Activated T-helper 9 cell treated with anti-CD3 and anti-CD28 coated beads, Interleukin-2, amount 50 U/mL, for 16 hours (primary cell): ENCODE results near the gene RLN1.
"Not testable (repeated sequence)": the region's sequence is repeated elsewhere in the genome, so short reads cannot be mapped to it uniquely, and the experiment has no call there.

Experiments used
- DNase-seq: peaks from one replicate; pipeline ENCODE4 v3.0.0-alpha.2; 2020; ENCODE audit warnings: low read depth

RLN1 gene

DNA sequence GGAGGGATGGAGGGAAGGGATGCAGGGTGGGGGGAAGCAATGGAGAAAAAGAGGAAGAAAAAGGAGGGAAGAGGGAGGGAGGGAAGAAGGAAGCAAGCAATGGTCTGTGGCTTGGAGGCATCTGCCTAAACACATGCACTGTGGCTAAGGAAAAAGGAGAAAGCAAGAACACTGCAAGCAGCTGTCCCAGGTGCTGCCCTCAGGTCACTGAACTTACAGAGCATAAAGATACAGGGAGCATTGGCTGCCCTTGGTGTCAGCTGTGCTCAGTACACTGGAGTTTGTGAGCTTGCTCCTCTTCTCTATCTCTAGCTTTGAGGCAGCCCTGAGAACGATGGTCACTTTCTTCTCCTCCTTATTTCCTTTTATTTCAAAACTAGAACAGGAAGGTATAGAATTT, 18.1 kb downstream of the RLN1 start:
- not testable (repeated sequence) for DNase-seq

DNA sequence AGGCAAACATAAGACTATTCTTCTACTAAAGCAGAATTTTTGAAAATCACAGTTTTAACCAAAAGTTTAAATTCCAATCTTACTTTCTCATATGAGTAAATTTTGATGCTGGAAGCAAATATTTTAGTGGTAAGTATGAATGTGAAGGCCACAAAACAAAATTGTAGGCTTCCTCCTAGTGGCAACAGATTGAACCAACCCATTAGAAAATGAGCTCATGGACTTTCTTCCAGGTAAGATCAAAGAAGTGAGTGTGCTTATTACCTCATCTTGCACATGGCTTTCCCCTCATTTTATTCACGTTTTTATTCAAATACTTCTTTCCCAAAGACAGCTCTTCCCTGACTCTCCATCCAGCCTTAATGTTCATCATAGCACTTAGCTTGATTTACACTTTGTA, 18.6 kb downstream of the RLN1 start:
- no peak for DNase-seq

DNA sequence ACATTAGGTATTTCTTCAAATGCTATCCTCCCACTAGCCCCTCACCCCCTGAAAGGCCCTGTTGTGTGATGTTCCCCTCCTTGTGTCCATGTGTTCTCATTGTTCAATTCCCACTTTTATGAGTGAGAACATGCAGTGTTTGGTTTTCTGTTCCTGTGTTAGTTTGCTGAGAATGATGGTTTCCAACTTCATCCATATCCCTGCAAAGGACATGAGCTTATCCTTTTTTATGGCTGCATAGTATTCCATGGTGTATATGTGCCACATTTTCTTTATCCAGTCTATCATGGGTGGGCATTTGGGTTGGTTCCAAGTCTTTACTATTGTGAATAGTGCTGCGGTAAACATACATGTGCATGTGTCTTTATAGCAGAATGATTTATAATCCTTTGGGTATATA, 23.3 kb downstream of the RLN1 start:
- not testable (repeated sequence) for DNase-seq

DNA sequence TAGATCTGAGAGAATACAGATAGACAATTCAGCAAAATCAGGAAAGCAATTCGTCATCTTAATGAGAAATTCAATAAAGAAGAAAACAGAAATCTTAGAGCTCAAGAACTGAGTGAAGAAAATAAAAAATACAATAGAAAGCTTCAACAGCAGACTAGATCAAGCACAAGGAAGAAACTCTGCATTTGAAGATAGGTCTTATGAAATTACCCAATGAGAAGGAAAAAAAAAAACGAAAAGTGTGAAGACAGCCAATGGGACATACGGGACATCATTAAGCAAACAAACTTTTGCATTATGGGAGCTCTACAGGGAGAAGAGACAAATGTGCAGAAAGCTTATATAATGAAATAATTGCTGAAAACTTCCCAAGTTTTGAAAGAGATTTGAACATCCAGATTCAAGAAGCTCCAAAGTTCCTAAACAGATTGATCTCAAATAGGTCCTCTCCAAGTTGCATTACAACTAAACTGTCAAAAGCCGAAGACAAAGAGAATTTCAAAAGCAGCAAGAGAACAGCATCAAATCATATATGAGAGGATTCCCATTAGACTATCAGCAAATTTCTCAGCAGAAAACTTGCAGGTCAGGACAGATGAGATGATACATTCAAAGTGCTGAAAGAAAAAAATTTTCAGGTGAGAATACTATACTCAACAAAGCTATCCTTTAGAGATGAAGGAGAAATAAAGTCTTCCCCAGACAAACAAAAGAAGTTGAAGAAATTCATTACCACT, 24.3 kb downstream of the RLN1 start:
- no peak for DNase-seq

DNA sequence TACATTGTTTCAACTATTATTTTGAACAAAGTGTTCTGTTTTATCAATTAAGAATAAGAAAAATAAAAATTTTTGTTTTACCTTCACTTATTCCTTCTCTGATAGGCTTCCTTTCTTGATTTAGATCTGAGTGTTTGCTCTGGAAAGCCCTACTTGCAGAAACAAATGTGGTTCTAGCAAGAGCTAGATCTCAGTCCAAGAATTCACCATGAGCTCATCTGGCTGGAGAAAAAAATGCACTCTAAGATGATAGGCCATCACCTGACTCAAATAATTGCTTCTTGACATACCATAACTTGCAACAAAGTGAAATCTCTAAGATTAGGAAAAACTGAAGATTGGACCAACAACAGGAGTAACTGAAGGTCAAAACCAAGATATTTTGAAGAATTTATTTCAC, 28.8 kb downstream of the RLN1 start:
- no peak for DNase-seq

DNA sequence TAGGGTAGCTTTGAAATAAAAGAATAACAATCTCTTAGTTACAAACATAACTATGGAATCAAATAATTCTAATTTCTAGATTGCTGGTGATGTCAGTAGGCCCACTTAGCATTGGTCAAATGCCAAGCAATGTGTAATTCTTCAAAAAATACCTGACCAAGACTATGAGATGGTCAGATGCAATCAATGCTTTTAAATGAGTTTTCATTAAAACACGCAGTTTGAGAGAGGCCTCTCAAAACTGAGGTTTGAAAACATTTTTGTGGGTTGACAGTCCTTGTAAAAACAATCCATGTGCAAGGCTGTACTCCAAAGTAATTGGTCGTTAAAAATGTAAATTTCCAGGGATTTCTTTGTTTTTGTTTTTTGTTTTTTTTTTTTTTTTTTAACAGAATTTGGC, 33.9 kb downstream of the RLN1 start:
- no peak for DNase-seq

DNA sequence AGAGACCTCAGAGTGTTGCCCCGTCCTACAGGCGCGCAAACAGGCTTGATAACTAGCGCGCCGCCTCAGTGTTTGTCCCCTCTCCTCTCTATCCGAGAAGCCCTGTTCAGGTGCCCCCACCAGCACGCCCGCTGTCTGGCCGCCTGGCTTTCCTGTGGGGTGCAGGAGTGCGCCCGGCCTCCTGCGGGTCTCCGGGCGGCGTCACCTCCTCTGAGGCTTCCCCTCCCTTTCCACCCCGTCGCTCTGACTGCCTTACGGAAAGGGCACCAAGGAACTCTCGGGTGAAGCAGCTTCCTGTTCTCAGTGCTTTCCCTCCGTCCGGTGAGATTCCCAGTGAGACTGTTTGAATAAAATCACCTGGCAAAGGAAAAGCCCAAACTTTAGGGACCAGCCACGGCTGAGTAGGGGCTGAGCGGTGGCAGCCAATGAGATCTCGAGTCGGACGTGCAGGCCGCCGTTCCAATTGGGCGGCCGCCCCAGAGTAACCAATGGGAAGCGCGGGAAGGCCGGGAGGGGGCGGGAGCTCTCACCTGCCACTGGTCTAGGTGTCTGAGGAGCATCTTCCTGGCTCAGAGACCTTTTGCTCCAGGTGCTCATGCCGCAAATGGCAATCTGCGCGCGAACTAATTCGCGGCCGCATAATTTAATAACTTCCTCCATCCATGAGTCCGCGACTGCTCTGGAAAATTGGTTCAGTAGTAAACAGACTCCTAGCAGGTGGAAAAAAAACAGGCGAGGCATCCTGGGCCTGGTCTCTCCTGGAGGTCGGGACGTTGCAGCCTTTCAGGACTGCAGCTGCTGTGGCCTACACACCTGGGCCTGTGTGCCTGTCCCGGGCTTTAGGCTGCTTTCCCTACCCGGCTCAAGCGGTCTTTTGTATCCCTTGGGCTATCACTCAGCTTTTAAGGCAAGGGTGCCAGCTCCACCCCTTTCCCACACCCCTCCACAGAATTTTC, 35.6 kb downstream of the RLN1 start, which contains the start of gene RLN2:
TSS of gene RLN2 (minus strand) at position 877 of the 956 bp plus-strand sequence. CDS start at position 741, 136 bp downstream.
- not testable (repeated sequence) for DNase-seq

DNA sequence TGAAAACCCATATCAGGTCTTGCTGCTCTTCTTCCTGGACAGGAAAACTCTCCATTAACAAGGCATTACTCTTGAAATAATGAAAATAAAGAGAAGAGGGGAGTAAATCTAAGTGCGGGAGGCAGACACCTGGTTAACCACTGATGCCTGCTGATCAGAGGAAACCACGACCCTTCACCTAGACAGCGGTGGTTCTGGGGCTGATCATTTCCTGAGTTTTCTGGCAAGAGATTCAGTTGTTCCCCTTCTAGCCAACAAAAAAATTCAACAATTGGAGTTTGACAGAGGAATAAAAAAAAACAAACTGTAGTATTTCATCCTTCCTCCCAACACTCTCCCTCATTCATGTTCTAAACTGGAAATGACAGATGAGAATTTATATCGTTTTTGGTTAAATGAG, 38.1 kb downstream of the RLN1 start:
- DNase-seq, result no peak

DNA sequence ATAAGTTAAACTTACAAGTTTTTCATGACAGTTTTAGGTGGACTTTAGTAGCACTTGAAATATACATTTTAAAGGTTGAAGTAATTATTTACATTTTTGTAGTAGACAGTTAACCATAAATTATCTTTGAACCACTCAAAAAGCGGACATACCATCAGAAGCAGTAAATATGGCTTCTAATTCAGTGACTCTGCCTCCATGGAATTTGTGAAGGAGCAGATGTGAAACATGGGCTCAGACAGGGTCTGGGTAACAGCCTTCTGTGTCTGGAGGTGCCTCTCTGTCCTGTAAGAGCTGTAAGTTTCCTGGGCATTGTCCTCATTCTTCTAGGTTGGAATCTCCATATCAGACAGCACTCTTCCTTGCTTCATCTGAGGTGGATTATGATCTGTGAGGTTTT, 47.5 kb downstream of the RLN1 start:
- DNase-seq, result no peak

DNA sequence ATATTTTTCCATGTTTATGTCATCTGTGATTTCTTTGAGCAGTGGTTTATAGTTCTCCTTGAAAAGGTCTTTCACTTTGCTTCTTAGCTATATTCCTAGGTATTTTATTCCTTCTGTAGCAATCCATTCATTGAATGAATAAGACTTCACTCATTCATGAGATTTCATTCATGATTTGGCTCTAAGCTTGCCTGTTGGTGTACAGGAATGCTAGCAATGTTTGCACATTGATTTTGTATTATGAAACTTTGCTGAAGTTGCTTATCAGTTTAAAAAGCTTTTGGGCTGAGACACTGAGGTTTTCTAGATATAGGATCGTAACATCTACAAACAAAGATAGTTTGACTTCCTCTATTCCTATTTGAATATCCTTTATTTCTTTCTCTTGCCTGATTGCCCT, 51.1 kb downstream of the RLN1 start:
- DNase-seq, result no peak

DNA sequence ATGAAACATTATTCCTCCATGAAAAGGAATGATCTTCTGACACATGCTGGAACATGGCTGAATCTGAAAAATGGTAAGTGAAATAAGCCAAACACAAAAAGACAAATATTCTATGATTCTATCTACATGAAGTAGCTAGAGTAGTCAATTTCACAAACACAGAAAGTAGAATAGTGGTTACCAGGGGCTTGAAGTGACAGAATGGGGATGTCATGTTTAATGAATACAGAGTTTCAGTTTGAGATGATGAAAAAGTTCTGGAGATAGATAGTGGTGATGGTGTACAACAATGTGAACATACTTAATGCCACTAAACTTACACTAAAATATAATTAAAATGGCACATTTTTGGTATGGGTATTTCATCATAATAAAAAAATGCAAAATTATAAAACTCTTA, 53.4 kb downstream of the RLN1 start:
- DNase-seq, result no peak
